ENCODE measurements around the gene MPP3. TPM values are rescaled to one million over a fixed set of nuclear protein-coding genes. Genes with fewer than 3 reads are reported as not detected.
"Not testable (repeated sequence)": the region's sequence is repeated elsewhere in the genome, so short reads cannot be mapped to it uniquely, and the experiment has no call there.

MPP3 gene
- total RNA-seq, 3 donors from 2014 or later (not counting 1 experiment from before 2014, with no cell fraction given): not detected

GRCh38 chr17:43871946-43872690, 39.2 kb upstream of the MPP3 start:
- intact Hi-C loops (cut with micrococcal nuclease): no loop called here
- Histone ChIP-seq H3K27me3 (ENCODE audit: control insufficient read depth, insufficient read depth, low read length) (peaks cover 6% of the 10 kb centered on the region), H3K36me3 (ENCODE audit: control insufficient read depth, insufficient read depth, low read length) (no peaks in the 10 kb centered on the region), H3K9me3 (ENCODE audit: control insufficient read depth, insufficient read depth, low read length) (no peaks in the 10 kb centered on the region), H3K27ac (ENCODE audit: low read length) (no peak overlapping the region), H3K4me1 (ENCODE audit: control insufficient read depth, insufficient read depth, low read length) (no peaks in the 10 kb centered on the region), H3K4me3 (ENCODE audit: low read length) (no peak overlapping the region)
- no peak for TF ChIP-seq CTCF (IDR thresholded peaks at IDR 0.05)
- H3K4me1 Mint-ChIP-seq: no peaks in the 10 kb centered on the region
- H3K36me3 Mint-ChIP-seq: no peaks in the 10 kb centered on the region
- H3K9me3 Mint-ChIP-seq: no peaks in the 10 kb centered on the region
- no peak for DNase-seq
- WGBS (ENCODE audit: insufficient coverage): 84% methylated on average over 14 of the region's 14 CpGs
- no peak for ATAC-seq
- peaks cover 19 to 47% of the 10 kb centered on the region in 2 donors for H3K27me3 Mint-ChIP-seq (ENCODE audit: low read depth in 2 of 2)
- H3K4me3 Mint-ChIP-seq: no peak overlapping the region
- H3K27ac Mint-ChIP-seq: no peak overlapping the region

GRCh38 chr17:43869031-43869430, 36.1 kb upstream of the MPP3 start:
- H3K4me1 Mint-ChIP-seq; H3K4me3 Mint-ChIP-seq; ATAC-seq; H3K36me3 Mint-ChIP-seq; H3K27ac Mint-ChIP-seq; H3K4me3 ChIP-seq (ENCODE audit: low read length); DNase-seq; H3K36me3 ChIP-seq (ENCODE audit: control insufficient read depth, insufficient read depth, low read length); intact Hi-C loops (cut with micrococcal nuclease); H3K27me3 ChIP-seq (ENCODE audit: control insufficient read depth, insufficient read depth, low read length); H3K27ac ChIP-seq (ENCODE audit: low read length); H3K9me3 Mint-ChIP-seq; H3K4me1 ChIP-seq (ENCODE audit: control insufficient read depth, insufficient read depth, low read length); H3K9me3 ChIP-seq (ENCODE audit: control insufficient read depth, insufficient read depth, low read length): not testable (repeated sequence)
- WGBS (ENCODE audit: insufficient coverage): 73% methylated on average over 6 of the region's 6 CpGs
- H3K27me3 Mint-ChIP-seq (ENCODE audit: low read depth in 2 of 2): peaks cover 16 to 38% of the 10 kb centered on the region in 2 donors

GRCh38 chr17:43868226-43868994, 35.5 kb upstream of the MPP3 start:
- H3K27me3 ChIP-seq (ENCODE audit: control insufficient read depth, insufficient read depth, low read length): peaks cover 6% of the 10 kb centered on the region
- H3K9me3 Mint-ChIP-seq: no peaks in the 10 kb centered on the region
- no peaks in the 10 kb centered on the region for H3K36me3 Mint-ChIP-seq
- no peak overlapping the region for H3K27ac Mint-ChIP-seq
- H3K4me1 Mint-ChIP-seq: no peaks in the 10 kb centered on the region
- no peaks in the 10 kb centered on the region for H3K4me1 ChIP-seq (ENCODE audit: control insufficient read depth, insufficient read depth, low read length)
- no peak overlapping the region for H3K27ac ChIP-seq (ENCODE audit: low read length)
- 73% methylated on average over 10 of the region's 10 CpGs for WGBS (ENCODE audit: insufficient coverage)
- no peak for ATAC-seq
- H3K27me3 Mint-ChIP-seq (ENCODE audit: low read depth in 2 of 2): peaks cover 12 to 32% of the 10 kb centered on the region in 2 donors
- H3K4me3 ChIP-seq (ENCODE audit: low read length): no peak overlapping the region
- H3K36me3 ChIP-seq (ENCODE audit: control insufficient read depth, insufficient read depth, low read length): no peaks in the 10 kb centered on the region
- no peaks in the 10 kb centered on the region for H3K9me3 ChIP-seq (ENCODE audit: control insufficient read depth, insufficient read depth, low read length)
- no peak overlapping the region for H3K4me3 Mint-ChIP-seq
- intact Hi-C loops (cut with micrococcal nuclease): no loop called here
- DNase-seq: no peak
- TF ChIP-seq CTCF (IDR thresholded peaks at IDR 0.05): no peak

- Histone ChIP-seq H3K4me3 (ENCODE audit: low read length) (no peak overlapping the region), H3K9me3 (ENCODE audit: control insufficient read depth, insufficient read depth, low read length) (no peaks in the 10 kb centered on the region), H3K27ac (ENCODE audit: low read length) (no peak overlapping the region), H3K4me1 (ENCODE audit: control insufficient read depth, insufficient read depth, low read length) (no peaks in the 10 kb centered on the region), H3K27me3 (ENCODE audit: control insufficient read depth, insufficient read depth, low read length) (no peaks in the 10 kb centered on the region), H3K36me3 (ENCODE audit: control insufficient read depth, insufficient read depth, low read length) (no peaks in the 10 kb centered on the region)
- no peak for TF ChIP-seq CTCF (IDR thresholded peaks at IDR 0.05)
- Mint-ChIP-seq H3K27me3 (ENCODE audit: low read depth in 2 of 2) (peaks cover 8 to 13% of the 10 kb centered on the region in 2 donors), H3K27ac (no peak overlapping the region), H3K4me1 (no peaks in the 10 kb centered on the region), H3K36me3 (no peaks in the 10 kb centered on the region), H3K9me3 (no peaks in the 10 kb centered on the region), H3K4me3 (no peak overlapping the region)
- 78% methylated on average over 4 of the region's 4 CpGs for WGBS (ENCODE audit: insufficient coverage)
- no peak for DNase-seq
- no peak for ATAC-seq
- intact Hi-C loops (cut with micrococcal nuclease): no loop called here
Observed at GRCh38 chr17:43864161-43864984, 31.4 kb upstream of the MPP3 start.
